ENCODE results near the gene AGL.
A peak's percentile ranks its signal among the peaks of the same experiment; 100 is the strongest.

AGL gene

DNA sequence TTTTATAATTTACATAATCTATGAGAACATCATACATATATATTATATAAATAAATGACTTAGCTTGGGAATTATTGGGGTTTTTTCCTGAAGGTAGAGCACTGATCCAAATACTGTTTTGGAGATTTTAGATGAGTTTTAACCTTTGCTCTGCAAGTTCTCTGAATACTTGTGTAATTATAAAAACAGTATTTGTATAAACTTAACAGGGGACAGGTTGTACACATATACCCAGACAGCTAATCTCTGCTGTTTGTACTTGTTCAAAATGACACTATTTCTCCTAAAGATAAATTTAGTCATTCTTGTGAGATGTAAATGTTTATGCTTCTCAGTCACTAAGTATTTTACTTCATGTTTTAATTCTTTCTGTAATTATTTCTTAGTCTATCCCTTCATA lies 8.7 kb downstream of the AGL start:
- ChIA-PET POLR2A (no interaction called here), CTCF (no interaction called here)
- no peak for DNase-seq (ENCODE audit: low read depth, low spot score)
- no peak overlapping the region for H3K4me3 ChIP-seq (ENCODE audit: low read depth, low read length)
- TF ChIP-seq, protein P1, sequence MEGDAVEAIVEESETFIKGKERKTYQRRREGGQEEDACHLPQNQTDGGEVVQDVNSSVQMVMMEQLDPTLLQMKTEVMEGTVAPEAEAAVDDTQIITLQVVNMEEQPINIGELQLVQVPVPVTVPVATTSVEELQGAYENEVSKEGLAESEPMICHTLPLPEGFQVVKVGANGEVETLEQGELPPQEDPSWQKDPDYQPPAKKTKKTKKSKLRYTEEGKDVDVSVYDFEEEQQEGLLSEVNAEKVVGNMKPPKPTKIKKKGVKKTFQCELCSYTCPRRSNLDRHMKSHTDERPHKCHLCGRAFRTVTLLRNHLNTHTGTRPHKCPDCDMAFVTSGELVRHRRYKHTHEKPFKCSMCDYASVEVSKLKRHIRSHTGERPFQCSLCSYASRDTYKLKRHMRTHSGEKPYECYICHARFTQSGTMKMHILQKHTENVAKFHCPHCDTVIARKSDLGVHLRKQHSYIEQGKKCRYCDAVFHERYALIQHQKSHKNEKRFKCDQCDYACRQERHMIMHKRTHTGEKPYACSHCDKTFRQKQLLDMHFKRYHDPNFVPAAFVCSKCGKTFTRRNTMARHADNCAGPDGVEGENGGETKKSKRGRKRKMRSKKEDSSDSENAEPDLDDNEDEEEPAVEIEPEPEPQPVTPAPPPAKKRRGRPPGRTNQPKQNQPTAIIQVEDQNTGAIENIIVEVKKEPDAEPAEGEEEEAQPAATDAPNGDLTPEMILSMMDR (IDR thresholded peaks at IDR 0.05; ENCODE audit: insufficient read depth, low read length, missing control alignments): no peak

DNA sequence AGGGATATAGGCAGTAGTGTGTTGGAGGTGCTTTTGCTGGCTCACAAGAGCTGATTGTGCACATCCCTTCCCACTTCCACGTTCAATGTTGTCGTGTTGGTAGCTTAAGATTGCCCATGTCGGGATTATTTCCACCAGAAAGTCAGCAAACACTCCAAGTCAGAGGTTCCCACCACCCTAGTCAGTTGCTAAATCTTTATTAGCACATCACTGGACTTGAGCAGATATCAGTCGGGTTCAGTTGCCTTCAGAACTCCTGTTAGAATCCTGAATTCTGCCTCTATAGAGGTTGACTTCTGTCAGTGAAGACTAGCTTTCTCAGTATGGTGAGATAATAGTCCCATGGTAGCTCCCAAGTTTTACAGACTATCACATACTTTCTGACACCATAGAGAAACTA lies 10.5 kb downstream of the AGL start:
- ChIA-PET POLR2A (no interaction called here), CTCF (no interaction called here)
- no peak overlapping the region for H3K4me3 ChIP-seq (ENCODE audit: low read depth, low read length)
- no peak for DNase-seq (ENCODE audit: low read depth, low spot score)
- TF ChIP-seq, protein P1 (IDR thresholded peaks at IDR 0.05; ENCODE audit: insufficient read depth, low read length, missing control alignments): no peak

DNA sequence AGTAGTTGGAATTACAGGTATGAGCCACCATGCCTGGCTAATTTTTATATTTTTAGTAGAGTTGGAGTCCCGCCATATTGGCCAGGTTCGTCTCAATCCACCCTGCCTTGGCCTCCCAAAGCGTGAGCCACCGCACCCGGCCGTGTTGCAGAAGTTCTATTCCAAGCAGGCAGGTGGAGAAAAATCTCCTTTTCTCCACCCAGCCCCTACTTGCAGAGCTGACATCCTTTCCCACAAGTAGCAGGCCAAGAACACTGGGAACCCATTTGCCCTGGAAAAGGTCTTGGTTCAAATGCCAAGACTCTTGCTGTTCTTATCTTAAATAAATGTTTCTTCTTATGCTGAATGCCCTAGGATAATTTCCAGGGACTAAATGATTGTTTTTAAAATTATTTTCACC lies 17.5 kb downstream of the AGL start:
- H3K4me3 ChIP-seq (ENCODE audit: low read depth, low read length): no peak overlapping the region
- TF ChIP-seq, protein P1 (IDR thresholded peaks at IDR 0.05; ENCODE audit: insufficient read depth, low read length, missing control alignments): no peak
- POLR2A ChIA-PET: no interaction called here
- CTCF ChIA-PET: no interaction called here
- DNase-seq (ENCODE audit: low read depth, low spot score): no peak

DNA sequence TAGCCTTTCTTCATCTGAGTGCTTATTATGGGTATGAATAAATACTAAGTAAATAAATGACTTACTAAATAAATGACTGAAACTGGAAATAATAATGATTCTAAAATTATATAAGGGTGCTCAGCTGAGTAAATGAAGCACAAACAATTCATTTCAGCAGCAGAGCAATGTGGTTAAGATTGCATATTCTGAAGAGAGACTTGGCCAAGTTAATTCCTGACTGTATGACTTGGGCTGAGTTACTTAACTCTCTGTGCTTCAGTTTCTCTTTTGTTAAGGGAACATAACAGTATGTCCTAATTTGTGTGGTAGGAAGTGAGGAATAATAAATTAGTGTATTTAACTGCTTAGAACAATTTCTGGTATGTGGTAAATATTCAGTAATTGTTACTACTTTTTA lies 19.1 kb downstream of the AGL start:
- POLR2A ChIA-PET: no interaction called here

DNA sequence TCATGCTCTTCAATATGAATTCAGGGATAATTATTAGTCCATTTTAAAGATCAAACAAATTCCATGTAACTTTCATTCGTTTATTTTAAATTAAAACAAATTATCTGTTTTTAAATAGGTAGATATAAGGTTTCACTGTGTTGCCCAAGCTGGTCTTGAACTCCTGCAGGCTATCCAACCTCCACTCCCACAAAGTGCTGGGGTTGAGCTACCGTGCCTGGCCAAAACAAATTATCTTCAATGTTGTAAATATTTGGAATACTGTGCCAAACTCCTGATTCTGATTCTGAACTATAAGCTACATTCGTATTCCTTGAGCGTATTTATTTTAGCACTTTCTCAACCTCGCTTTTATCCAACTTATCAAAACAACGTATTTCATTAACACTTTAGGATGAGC lies 19.6 kb downstream of the AGL start:
- no peak for DNase-seq (ENCODE audit: low read depth, low spot score)
- H3K4me3 ChIP-seq (ENCODE audit: low read depth, low read length): no peak overlapping the region
- TF ChIP-seq, protein P1 (IDR thresholded peaks at IDR 0.05; ENCODE audit: insufficient read depth, low read length, missing control alignments): no peak
- ChIA-PET POLR2A (no interaction called here), CTCF (no interaction called here)

More for the DNA sequence above, 19.1 kb downstream of the AGL start:
- TF ChIP-seq, protein P1 (IDR thresholded peaks at IDR 0.05; ENCODE audit: insufficient read depth, low read length, missing control alignments): no peak
- CTCF ChIA-PET: no interaction called here
- H3K4me3 ChIP-seq (ENCODE audit: low read depth, low read length): no peak overlapping the region
- DNase-seq (ENCODE audit: low read depth, low spot score): peak; percentile 31

DNA sequence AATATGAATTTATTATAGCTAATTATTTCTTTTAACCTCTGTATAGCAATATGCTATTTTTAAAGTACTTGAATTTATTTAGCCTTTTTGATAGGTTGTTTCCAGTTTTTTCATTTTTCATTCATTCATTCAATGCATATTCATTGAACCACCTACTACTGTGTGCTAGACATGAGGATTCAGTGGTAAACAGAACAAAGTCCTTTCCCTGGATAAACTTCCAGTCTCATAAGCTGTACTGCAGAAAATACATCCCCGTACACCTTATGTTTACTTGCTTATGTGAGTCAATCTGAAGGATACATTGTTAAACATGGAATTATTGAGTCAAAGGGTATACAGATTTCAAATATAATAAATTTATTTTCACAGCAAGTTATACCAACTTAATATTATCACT lies 21.9 kb downstream of the AGL start:
- POLR2A ChIA-PET: no interaction called here
- TF ChIP-seq, protein P1 (IDR thresholded peaks at IDR 0.05; ENCODE audit: insufficient read depth, low read length, missing control alignments): no peak
- no peak for DNase-seq (ENCODE audit: low read depth, low spot score)
- CTCF ChIA-PET: no interaction called here
- H3K4me3 ChIP-seq (ENCODE audit: low read depth, low read length): no peak overlapping the region
